Measurements from ENCODE around the gene ARHGAP29.

GRCh38 chr1:94235189-94236012 lies 2.0 kb downstream of the ARHGAP29 start:
- TF ChIP-seq CTCF (optimal IDR thresholded peaks at IDR 0.05 in 1 of 3, IDR thresholded peaks at IDR 0.05 in 1 of 3, conservative IDR thresholded peaks at IDR 0.05 in 1 of 3; ENCODE audit: extremely low read depth in 1 of 3, insufficient read depth in 2 of 3, low read length in 3 of 3) = no peak
- no peak for TF ChIP-seq EZH2 (IDR thresholded peaks at IDR 0.05; ENCODE audit: low read length)

Data from keratinocyte (primary cell).